Tibial artery (tissue), 4 donors: ENCODE results near the gene HHATL.

Experiments
- DNase-seq, 2 donors: peaks; one replicate each; pipeline ENCODE4 v3.0.0-alpha.2; 2019
- H3K27ac ChIP-seq, 2 donors: fragments of 200-600 bp; sonication (generic) in 1 of 2; 1 replicate in 1 of 2; 2 replicates in 1 of 2; pipeline ENCODE4 v1.5.1; 2018 to 2019; ENCODE audit warnings: mild to moderate bottlenecking in 1 of 2
- H3K27me3 ChIP-seq, 2 donors: fragments of 200-600 bp; sonication (generic) in 1 of 2; one replicate each; pipeline versions ENCODE4 v1.5.1 to v1.6.0; 2016 to 2019
- H3K36me3 ChIP-seq, 3 donors: fragments of 200-600 bp; sonication (generic) in 2 of 3; one replicate each; pipeline ENCODE4 v1.5.1; 2016 to 2019; ENCODE audit warnings: mild to moderate bottlenecking in 2 of 3
- H3K4me1 ChIP-seq, 4 donors: fragments of 200-600 bp; sonication (generic) in 2 of 4; 1 replicate in 3 of 4; 2 replicates in 1 of 4; pipeline ENCODE4 v1.5.1; 2016 to 2019
- H3K4me3 ChIP-seq, 2 donors: fragments of 200-600 bp; sonication (generic) in 1 of 2; 1 replicate in 1 of 2; 2 replicates in 1 of 2; pipeline ENCODE4 v1.5.1; 2018 to 2019; ENCODE audit warnings: mild to moderate bottlenecking in 2 of 2
- H3K9me3 ChIP-seq, 3 donors: fragments of 200-600 bp; sonication (generic) in 1 of 3; one replicate each; pipeline ENCODE4 v1.5.1; 2016 to 2019
- intact Hi-C: fragments of 100-400 bp; cut with DNase I; formaldehyde crosslinking; loops from one replicate; pipeline ENCODE4 v1.15.0; 2023; ENCODE audit warnings: low total_unique reads
- TF ChIP-seq, protein P1 (sequence below), 2 experiments: fragments of 200-600 bp in 1 of 2; fragments of 450-650 bp in 1 of 2; IDR thresholded peaks; one replicate each; pipeline ENCODE4 v1.5.1; 2017 to 2019; ENCODE audit warnings: antibody characterized with exemption in 2 of 2, mild to moderate bottlenecking in 1 of 2, moderate library complexity in 1 of 2

HHATL gene

DNA sequence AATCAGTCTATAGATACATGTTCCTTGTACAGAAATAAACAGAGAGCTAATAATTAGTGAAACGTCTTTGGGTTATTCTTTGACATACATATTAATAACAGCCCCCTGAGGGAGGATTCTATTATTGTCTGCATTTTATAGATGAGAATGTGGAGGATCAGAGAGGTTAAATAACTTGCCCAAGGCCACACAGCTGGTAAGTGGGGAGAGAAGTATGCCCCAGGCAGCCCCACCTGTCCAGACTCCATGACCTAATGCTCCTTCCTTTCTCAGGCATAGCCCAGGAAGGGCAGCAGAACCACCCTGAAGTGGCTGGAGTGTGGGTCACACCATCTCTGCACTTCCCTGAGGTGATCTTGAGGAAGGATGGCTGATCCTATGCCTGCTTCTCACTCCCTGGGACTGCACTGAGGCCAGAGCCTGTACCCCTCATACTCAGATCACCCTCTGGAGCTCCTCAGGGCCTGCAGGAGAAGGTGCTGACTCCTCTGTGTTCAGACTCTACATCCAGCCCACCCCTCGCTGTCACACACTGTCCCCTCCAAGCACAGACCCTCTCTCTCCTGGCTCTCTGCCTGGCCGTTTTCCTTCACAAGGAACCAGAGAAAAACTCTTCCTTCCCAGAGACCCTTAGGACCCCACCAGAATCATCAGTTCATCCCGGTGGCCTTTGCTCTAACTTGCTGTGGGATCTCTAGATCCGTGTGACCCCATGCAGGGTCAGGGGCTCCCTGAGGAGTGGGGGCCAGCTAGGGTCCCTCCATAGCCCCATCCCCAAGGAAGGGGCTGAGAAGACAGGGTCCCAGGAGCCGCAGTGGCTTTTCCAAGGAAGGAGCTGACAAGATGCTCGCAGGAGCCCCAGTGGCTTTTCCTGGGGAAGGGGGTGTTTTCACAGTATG is 4.4 kb upstream of the HHATL start:
- Histone ChIP-seq H3K27ac (no peak overlapping the region), H3K36me3 (no peaks in the 10 kb centered on the region), H3K27me3 (no peaks in the 10 kb centered on the region), H3K9me3 (no peaks in the 10 kb centered on the region), H3K4me1 (peaks cover 0 to 5% (median 5%) of the 10 kb centered on the region in 4 donors), H3K4me3 (no peak overlapping the region)
- intact Hi-C loops, result no loop called here
- TF ChIP-seq, protein P1, sequence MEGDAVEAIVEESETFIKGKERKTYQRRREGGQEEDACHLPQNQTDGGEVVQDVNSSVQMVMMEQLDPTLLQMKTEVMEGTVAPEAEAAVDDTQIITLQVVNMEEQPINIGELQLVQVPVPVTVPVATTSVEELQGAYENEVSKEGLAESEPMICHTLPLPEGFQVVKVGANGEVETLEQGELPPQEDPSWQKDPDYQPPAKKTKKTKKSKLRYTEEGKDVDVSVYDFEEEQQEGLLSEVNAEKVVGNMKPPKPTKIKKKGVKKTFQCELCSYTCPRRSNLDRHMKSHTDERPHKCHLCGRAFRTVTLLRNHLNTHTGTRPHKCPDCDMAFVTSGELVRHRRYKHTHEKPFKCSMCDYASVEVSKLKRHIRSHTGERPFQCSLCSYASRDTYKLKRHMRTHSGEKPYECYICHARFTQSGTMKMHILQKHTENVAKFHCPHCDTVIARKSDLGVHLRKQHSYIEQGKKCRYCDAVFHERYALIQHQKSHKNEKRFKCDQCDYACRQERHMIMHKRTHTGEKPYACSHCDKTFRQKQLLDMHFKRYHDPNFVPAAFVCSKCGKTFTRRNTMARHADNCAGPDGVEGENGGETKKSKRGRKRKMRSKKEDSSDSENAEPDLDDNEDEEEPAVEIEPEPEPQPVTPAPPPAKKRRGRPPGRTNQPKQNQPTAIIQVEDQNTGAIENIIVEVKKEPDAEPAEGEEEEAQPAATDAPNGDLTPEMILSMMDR (IDR thresholded peaks at IDR 0.05), result no peak
- DNase-seq, result peak; percentile 16 to 46

DNA sequence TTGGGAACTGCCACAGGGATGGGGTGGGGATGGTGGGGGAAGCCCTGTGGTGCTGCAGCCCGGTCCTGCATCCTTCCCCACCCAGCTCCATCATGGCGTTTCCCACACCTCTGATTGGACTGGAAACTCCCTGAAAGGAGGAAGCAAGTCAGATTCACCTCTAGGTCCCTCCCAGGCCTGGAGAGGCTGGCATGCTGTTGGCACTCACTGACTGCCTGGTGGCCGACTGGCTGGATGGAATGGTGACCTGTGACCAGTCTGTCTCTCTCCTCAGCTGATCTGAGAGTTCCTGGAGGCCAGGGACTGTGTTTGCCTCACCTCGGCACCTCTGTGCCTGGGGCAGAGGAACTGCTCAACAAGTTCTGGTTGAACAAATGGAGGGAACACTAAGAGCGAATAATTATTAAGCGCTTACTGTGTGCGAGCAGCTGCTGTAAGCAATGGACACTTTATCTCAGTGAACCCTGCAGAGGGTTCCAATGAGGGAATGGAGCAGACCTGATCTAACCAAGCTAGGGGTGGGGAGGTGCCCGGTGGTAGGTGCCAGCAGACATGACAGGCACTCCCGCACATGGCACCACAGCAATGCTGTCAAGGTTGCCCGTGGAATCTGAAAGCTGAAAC is 3.5 kb upstream of the HHATL start:
- H3K4me3 ChIP-seq, result no peak overlapping the region
- DNase-seq, result peak in 1 of 2 donors; percentile 6
- TF ChIP-seq, protein P1 (IDR thresholded peaks at IDR 0.05), result no peak
- H3K4me1 ChIP-seq, result peaks cover 0 to 14% (median 14%) of the 10 kb centered on the region in 4 donors
- no peaks in the 10 kb centered on the region for H3K27me3 ChIP-seq
- no peaks in the 10 kb centered on the region for H3K36me3 ChIP-seq
- no peak overlapping the region for H3K27ac ChIP-seq
- H3K9me3 ChIP-seq, result no peaks in the 10 kb centered on the region
- intact Hi-C loops, result no loop called here

DNA sequence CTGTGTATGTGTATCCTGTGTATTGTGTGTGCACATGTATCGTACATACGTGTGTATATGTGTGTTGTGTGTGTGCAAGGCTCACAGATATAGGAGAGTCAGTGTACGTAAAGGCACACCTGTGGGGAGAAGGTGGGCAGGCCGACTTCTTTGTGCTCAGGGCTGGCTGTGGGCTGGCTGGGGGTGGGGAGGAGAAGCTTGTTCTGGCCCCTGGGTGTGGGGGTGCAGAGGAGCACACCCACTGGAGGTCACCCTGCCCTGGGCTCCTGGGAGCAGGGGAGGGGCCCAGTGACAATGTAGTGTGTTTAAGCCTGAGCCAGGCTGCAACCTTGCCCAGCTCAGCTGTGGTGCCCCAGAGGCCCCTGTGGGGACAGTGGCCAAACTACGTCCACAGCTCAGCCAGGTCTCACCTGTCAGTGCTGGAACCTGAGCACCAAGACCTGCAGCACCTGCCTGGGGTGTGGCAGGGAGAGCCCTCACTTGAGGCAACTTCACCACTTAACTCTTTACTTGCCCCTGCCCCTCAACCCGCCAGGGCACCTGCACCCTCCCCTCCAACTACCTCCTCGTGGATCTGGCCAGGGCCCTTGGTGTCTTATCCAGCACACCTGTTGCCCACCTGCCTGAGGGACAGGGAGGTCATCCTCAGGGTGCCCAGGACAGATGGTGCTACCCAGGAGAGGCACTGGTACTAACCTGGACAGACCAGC is 2.6 kb upstream of the HHATL start:
- intact Hi-C loops, result no loop called here
- TF ChIP-seq, protein P1 (IDR thresholded peaks at IDR 0.05), result no peak
- peak; percentile 10 to 66 for DNase-seq
- Histone ChIP-seq H3K9me3 (no peaks in the 10 kb centered on the region), H3K27ac (no peak overlapping the region), H3K27me3 (no peaks in the 10 kb centered on the region), H3K36me3 (no peaks in the 10 kb centered on the region), H3K4me1 (peaks cover 0 to 16% (median 15%) of the 10 kb centered on the region in 4 donors), H3K4me3 (no peak overlapping the region)

DNA sequence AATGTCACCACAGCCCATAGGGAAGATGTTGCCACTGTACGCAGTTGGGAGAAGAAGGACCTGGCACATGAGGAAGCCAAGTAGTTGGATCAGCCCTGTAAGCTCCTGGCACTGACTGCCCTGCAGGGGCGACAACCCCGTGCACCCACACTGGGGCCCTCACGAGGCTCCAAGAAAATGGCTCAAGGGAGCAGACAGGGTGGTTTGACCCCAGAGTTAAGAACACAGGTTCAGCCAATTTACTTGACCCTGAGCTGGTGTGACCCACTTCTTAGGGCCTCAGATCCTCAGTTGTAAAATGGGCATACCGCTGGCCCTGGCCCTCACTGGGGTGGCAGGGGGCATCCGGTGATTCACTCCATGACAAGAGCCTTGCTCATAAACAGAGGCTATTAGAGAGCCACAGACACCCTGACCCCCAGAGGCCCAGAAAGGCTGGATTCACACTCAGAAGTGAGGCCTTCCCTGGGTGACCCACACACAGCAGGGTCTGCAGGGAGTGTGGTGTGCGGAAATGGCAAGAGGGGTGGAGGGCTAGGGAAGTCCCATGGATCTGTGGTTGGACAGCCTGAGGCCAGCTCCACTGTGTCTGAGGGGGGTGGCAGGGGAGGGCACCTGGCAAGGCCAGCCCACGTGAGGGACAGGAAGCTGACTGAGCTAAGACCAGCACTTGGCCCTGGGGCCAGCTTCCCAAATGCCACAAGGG is 1.7 kb upstream of the HHATL start:
- intact Hi-C loops, result no loop called here
- TF ChIP-seq, protein P1 (IDR thresholded peaks at IDR 0.05), result no peak
- peak; percentile 10 to 56 for DNase-seq
- peaks cover 0 to 16% (median 15%) of the 10 kb centered on the region in 4 donors for H3K4me1 ChIP-seq
- H3K36me3 ChIP-seq, result no peaks in the 10 kb centered on the region
- H3K9me3 ChIP-seq, result no peaks in the 10 kb centered on the region
- no peak overlapping the region for H3K27ac ChIP-seq
- no peaks in the 10 kb centered on the region for H3K27me3 ChIP-seq
- no peak overlapping the region for H3K4me3 ChIP-seq

DNA sequence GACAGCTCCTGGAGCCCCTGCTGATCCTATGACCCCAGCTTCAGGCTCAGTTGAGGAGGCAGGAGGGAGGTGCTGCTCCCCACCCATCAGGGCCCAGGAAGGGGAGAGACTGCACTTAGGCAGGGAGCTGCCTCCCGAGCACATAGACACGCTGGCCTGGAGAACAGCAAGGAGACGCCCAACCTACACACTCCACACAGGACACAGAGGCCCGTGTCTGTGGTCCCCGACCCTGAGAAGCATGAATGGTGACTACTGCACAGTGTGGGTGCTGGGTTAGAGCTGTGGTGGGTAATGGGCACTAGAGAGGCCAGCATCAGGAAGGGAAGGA is 1.1 kb upstream of the HHATL start:
- intact Hi-C loops, result no loop called here
- TF ChIP-seq, protein P1 (IDR thresholded peaks at IDR 0.05), result no peak
- Histone ChIP-seq H3K4me3 (no peak overlapping the region), H3K27ac (no peak overlapping the region), H3K9me3 (no peaks in the 10 kb centered on the region), H3K4me1 (peaks cover 0 to 16% (median 15%) of the 10 kb centered on the region in 4 donors), H3K27me3 (no peaks in the 10 kb centered on the region), H3K36me3 (no peaks in the 10 kb centered on the region)
- peak; percentile 14 to 43 for DNase-seq
